Nephron (organoid): ENCODE results near the gene SLN.
A peak's percentile ranks its signal among the peaks of the same experiment; 100 is the strongest.

Experiments used
- H3K27ac Mint-ChIP-seq, 3 experiments: 2 replicates each; pipeline ENCODE4 v1.8.0; 2020; ENCODE audit warnings: mixed read lengths in 3 of 3, mild to moderate bottlenecking in 2 of 3, moderate library complexity in 1 of 3
- H3K27me3 Mint-ChIP-seq: 2 replicates; pipeline ENCODE4 v1.8.0; 2021; ENCODE audit warnings: low read depth, mild to moderate bottlenecking, moderate library complexity, mixed read lengths
- H3K36me3 Mint-ChIP-seq: 2 replicates; pipeline ENCODE4 v1.8.0; 2020; ENCODE audit warnings: low read depth, mixed read lengths
- H3K4me1 Mint-ChIP-seq: 2 replicates; pipeline ENCODE4 v1.8.0; 2020; ENCODE audit warnings: mixed read lengths
- H3K4me3 Mint-ChIP-seq, 3 experiments: 2 replicates each; pipeline ENCODE4 v1.8.0; 2020; ENCODE audit warnings: mild to moderate bottlenecking in 3 of 3, mixed read lengths in 3 of 3, moderate library complexity in 2 of 3
- H3K9me3 Mint-ChIP-seq: 2 replicates; pipeline ENCODE4 v1.8.0; 2020; ENCODE audit warnings: mixed read lengths
- TF ChIP-seq, protein P1 (sequence below), 3 experiments: fragments of 200-600 bp; sonication (generic); IDR thresholded peaks; one replicate each; pipeline ENCODE4 v1.5.0; 2021; ENCODE audit warnings: antibody characterized with exemption in 3 of 3; ENCODE audit not compliant: unreplicated experiment in 3 of 3

The SLN gene

DNA sequence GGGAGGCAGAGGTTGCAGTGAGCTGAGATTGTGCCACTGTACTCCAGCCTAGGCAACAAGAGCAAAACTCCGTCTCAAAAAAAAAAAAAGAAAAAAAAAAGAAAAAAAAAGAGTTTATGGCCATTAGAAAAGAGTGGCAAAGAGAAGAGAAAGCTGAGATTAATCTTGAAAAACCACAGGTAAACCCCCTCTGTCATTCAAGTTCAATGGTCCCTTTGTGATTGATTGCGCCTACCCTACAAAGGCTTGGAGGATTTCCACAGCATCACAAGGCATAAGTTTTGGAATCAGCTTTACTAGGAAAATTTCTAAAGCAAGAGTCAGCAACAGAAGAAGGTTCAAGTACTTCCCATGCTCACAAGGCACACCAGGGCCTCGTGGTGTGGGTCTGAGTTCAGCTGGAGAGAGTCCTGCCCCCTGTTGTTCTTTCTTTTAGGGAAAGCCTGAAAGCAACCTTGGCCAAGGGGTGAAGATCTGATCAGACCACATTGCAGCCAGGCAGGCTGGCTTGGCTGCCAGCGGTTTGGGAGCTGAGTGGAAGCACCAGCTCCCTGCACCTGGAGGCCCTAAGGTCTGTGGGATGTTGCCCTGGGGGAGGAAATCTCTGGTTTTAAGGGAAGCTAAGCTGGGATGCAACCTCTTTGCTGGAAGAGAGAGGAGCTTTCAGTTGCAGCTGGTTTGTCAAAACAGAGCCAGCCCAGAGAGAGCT, 41.8 kb downstream of the SLN start:
- Mint-ChIP-seq H3K4me3 (no peak overlapping the region), H3K27ac (peak overlapping the region in 2 of 3 experiments; percentile 55 to 72), H3K9me3 (no peaks in the 10 kb centered on the region), H3K36me3 (no peaks in the 10 kb centered on the region), H3K4me1 (peaks cover 25% of the 10 kb centered on the region), H3K27me3 (peaks cover 7% of the 10 kb centered on the region)
- TF ChIP-seq, protein P1, sequence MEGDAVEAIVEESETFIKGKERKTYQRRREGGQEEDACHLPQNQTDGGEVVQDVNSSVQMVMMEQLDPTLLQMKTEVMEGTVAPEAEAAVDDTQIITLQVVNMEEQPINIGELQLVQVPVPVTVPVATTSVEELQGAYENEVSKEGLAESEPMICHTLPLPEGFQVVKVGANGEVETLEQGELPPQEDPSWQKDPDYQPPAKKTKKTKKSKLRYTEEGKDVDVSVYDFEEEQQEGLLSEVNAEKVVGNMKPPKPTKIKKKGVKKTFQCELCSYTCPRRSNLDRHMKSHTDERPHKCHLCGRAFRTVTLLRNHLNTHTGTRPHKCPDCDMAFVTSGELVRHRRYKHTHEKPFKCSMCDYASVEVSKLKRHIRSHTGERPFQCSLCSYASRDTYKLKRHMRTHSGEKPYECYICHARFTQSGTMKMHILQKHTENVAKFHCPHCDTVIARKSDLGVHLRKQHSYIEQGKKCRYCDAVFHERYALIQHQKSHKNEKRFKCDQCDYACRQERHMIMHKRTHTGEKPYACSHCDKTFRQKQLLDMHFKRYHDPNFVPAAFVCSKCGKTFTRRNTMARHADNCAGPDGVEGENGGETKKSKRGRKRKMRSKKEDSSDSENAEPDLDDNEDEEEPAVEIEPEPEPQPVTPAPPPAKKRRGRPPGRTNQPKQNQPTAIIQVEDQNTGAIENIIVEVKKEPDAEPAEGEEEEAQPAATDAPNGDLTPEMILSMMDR (IDR thresholded peaks at IDR 0.05; ENCODE audit: unreplicated experiment in 3 of 3), result no peak

DNA sequence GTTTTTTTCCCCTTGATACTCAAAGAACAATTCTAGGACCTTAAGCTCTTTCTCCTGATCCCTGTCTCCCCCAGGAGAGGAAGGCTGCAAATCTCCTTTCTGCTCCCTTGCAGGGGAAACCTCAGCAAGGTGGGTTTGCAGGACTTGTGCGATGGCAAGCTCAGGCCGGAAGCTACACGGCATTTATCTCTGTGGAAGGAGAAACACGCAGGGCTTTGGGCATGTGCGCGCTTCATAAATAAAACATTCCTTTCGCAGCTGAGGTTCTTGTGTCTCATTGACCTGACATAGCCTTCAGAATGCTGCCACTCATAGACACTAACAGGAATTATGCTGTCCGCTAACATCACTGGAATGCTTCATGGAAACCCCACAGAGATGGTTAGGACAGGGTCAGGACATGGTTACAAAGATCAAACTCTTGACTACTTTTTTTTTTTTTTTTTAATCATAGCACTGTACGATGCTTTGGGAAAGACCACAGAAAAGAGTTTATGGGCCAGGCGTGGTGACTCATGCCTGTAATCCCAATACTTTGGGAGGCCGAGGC, 42.6 kb downstream of the SLN start:
- Mint-ChIP-seq H3K4me3 (no peak overlapping the region), H3K9me3 (no peaks in the 10 kb centered on the region), H3K27ac (no peak overlapping the region), H3K27me3 (peaks cover 6% of the 10 kb centered on the region), H3K4me1 (peaks cover 33% of the 10 kb centered on the region), H3K36me3 (no peaks in the 10 kb centered on the region)
- TF ChIP-seq, protein P1 (IDR thresholded peaks at IDR 0.05; ENCODE audit: unreplicated experiment in 3 of 3), result no peak

DNA sequence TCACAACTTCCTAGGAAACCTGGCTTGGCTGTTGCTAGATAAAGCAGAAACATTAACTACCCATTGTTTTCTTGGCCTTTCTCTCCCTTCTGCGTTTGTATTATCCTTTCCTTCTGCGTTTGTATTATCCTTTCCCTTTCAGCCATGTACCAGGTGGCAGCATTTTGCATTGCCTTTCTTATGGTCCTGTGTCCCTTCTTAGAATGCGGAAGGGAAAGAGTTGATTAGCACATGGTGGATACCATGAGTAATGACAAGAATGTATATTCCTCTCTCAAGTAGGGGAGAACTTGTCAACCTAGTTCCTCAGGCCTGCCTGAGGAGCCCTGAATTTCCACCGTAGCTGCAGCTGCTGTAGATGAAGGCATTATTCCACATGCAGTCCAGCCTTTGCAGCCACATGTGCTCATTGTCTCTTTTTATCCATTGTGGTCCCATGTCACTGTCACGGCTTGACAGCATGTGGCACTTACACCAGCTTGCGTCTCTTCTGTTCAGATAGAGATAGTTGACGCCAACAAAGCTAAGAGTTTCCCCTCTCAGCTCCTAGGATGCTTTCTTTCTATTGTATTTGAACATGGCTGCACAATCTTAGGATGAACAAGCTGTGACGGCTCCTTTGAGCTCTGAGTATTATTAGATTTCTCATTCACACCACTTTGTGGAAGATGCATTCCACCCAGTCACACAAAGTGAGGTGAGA, 44.8 kb downstream of the SLN start:
- peak overlapping the region in 1 of 3 experiments; percentile 21 for H3K4me3 Mint-ChIP-seq

DNA sequence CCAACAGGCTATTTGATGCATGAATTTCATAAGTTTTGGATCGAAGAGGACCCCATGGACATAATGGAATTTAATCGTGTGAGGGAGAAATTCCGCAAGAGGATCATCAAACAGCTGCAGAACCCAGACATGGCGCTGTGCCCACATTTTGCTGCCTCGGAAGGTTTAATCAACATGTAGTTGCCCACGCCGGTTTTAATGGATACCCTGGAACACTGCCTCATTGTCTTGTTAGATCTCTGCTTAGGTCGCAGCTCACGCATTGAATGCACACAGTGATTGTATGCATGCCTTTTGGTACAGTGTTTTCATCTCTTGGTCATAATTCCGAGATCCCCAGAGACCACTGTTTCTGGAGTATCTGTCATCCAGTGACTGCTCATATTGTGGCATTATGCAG, 46.8 kb downstream of the SLN start:
- no peaks in the 10 kb centered on the region for H3K36me3 Mint-ChIP-seq
- H3K4me3 Mint-ChIP-seq, result peak overlapping the region in 1 of 3 experiments; percentile 56
- peaks cover 28% of the 10 kb centered on the region for H3K4me1 Mint-ChIP-seq
- no peaks in the 10 kb centered on the region for H3K27me3 Mint-ChIP-seq
- H3K9me3 Mint-ChIP-seq, result no peaks in the 10 kb centered on the region
- peak overlapping the region in 2 of 3 experiments; percentile 69 to 70 for H3K27ac Mint-ChIP-seq
- TF ChIP-seq, protein P1 (IDR thresholded peaks at IDR 0.05; ENCODE audit: unreplicated experiment in 3 of 3), result no peak

More for the DNA sequence above, 44.8 kb downstream of the SLN start:
- TF ChIP-seq, protein P1 (IDR thresholded peaks at IDR 0.05; ENCODE audit: unreplicated experiment in 3 of 3), result no peak
- Mint-ChIP-seq H3K27me3 (no peaks in the 10 kb centered on the region), H3K9me3 (no peaks in the 10 kb centered on the region), H3K27ac (no peak overlapping the region), H3K4me1 (peaks cover 34% of the 10 kb centered on the region), H3K36me3 (no peaks in the 10 kb centered on the region)

DNA sequence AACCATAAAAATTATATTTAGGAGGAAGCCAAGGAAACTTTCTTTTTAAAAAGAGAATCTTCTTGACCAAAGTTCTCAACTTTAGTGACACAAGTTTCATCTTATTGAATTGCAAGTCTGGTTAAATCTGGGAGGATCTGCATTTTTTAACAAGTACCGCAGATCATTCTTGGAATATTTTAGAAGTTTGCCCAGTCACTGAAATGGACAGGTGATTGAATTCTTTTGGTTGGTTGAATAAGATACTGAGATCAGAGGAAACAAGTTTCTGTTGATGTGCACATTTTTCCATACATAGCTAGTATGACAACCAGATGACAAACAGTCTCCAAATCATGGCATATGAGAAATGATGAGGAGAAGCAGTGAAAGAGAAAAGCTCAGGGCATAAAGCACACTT, 50.2 kb downstream of the SLN start:
- TF ChIP-seq, protein P1 (IDR thresholded peaks at IDR 0.05; ENCODE audit: unreplicated experiment in 3 of 3), result no peak
- H3K27ac Mint-ChIP-seq, result no peak overlapping the region
- peaks cover 13% of the 10 kb centered on the region for H3K4me1 Mint-ChIP-seq
- no peaks in the 10 kb centered on the region for H3K9me3 Mint-ChIP-seq
- no peaks in the 10 kb centered on the region for H3K36me3 Mint-ChIP-seq
- H3K27me3 Mint-ChIP-seq, result no peaks in the 10 kb centered on the region
- no peak overlapping the region for H3K4me3 Mint-ChIP-seq
